SU-DHL-6 (cell line): ENCODE data around the gene KIF12.
"Not testable (repeated sequence)": the region's sequence is repeated elsewhere in the genome, so short reads cannot be mapped to it uniquely, and the experiment has no call there.

Experiments
- H2AFZ ChIP-seq: fragments of 200-600 bp; sonication (generic); 2 replicates; pipeline ENCODE4 v1.6.1; 2014; ENCODE audit warnings: low read depth, mild to moderate bottlenecking, moderate library complexity, mixed read lengths, antibody characterized with exemption, low read length; ENCODE audit not compliant: severe bottlenecking
- H3F3A ChIP-seq: fragments of 200-600 bp; shearing (Covaris generic); 2 replicates; pipeline ENCODE4 v1.6.0; 2016; ENCODE audit warnings: antibody characterized with exemption, mild to moderate bottlenecking; ENCODE audit not compliant: insufficient read depth
- H3K27ac ChIP-seq: fragments of 200-600 bp; sonication (generic); 2 replicates; pipeline ENCODE4 v1.5.1; 2016; ENCODE audit warnings: low read depth, mild to moderate bottlenecking, low read length, moderate library complexity, mixed read lengths
- H3K27me3 ChIP-seq: fragments of 200-600 bp; sonication (generic), shearing (Covaris generic); 2 replicates; pipeline ENCODE4 v1.6.0; 2014; ENCODE audit warnings: mild to moderate bottlenecking, low read length
- H3K36me3 ChIP-seq: fragments of 200-600 bp; sonication (generic); 2 replicates; pipeline ENCODE4 v1.6.1; 2014; ENCODE audit warnings: mild to moderate bottlenecking, low read length, mixed read lengths
- H3K4me2 ChIP-seq: fragments of 300-600, 200-600 bp; shearing (Covaris generic), sonication (generic); 2 replicates; pipeline ENCODE4 v1.6.0; 2014; ENCODE audit warnings: low read length, low read depth, mild to moderate bottlenecking; ENCODE audit not compliant: poor library complexity, severe bottlenecking
- H3K4me3 ChIP-seq: fragments of 200-600 bp; sonication (generic); 2 replicates; pipeline ENCODE4 v1.5.1; 2014; ENCODE audit warnings: antibody characterized with exemption, low read length, mild to moderate bottlenecking, mixed read lengths; ENCODE audit not compliant: insufficient read depth, poor library complexity, severe bottlenecking
- H3K79me2 ChIP-seq: fragments of 200-600 bp; sonication (generic); 2 replicates; pipeline ENCODE4 v1.6.1; 2014; ENCODE audit warnings: mild to moderate bottlenecking, low read length, moderate library complexity; ENCODE audit not compliant: insufficient read depth
- H3K9ac ChIP-seq: fragments of 200-600 bp; sonication (generic); 2 replicates; pipeline ENCODE4 v1.7.0; 2014; ENCODE audit warnings: mild to moderate bottlenecking, low read length
- H3K9me2 ChIP-seq: fragments of 200-600 bp; sonication (generic); replicated peaks from 2 replicates; pipeline ENCODE4 v1.6.1; 2014; ENCODE audit warnings: low read length; ENCODE audit not compliant: insufficient read depth
- H3K9me3 ChIP-seq: fragments of 200-600 bp; sonication (generic); 2 replicates; pipeline ENCODE4 v1.6.1; 2014; ENCODE audit warnings: low read length, mixed read lengths; ENCODE audit not compliant: insufficient read depth
- H4K20me1 ChIP-seq: fragments of 200-600 bp; sonication (generic); 2 replicates; pipeline ENCODE4 v1.6.1; 2014; ENCODE audit warnings: low read depth, mild to moderate bottlenecking, antibody characterized with exemption, low read length, moderate library complexity, mixed read lengths
- CTCF ChIP-seq: fragments of 200-600 bp; sonication (generic); IDR thresholded peaks from one replicate; pipeline ENCODE4 v1.5.1; 2017; ENCODE audit warnings: antibody characterized with exemption, mild to moderate bottlenecking, low read length, moderate library complexity; ENCODE audit not compliant: insufficient read depth, poor library complexity, severe bottlenecking
- EZH2phosphoT487 ChIP-seq: fragments of 200-600 bp; sonication (generic), shearing (Covaris generic); conservative IDR thresholded peaks from 2 replicates; pipeline ENCODE4 v1.6.1; 2018; ENCODE audit warnings: mild to moderate bottlenecking, antibody characterized with exemption, low read length, moderate library complexity, mixed read lengths

KIF12 gene

GRCh38 chr9:114046875-114047274, 52.2 kb downstream of the KIF12 start:
- H3F3A ChIP-seq = no peaks in the 10 kb centered on the region

GRCh38 chr9:114046237-114046755, 52.8 kb downstream of the KIF12 start:
- Histone ChIP-seq H3K9ac (no peak overlapping the region), H3K4me3 (no peak overlapping the region), H3K4me2 (no peak overlapping the region), H3K27ac (no peak overlapping the region), H3F3A (no peaks in the 10 kb centered on the region), H3K9me3 (no peaks in the 10 kb centered on the region), H3K27me3 (no peaks in the 10 kb centered on the region), H4K20me1 (no peaks in the 10 kb centered on the region), H3K79me2 (no peaks in the 10 kb centered on the region), H2AFZ (no peak overlapping the region), H3K36me3 (no peaks in the 10 kb centered on the region), H3K9me2 (no peaks in the 10 kb centered on the region)
- TF ChIP-seq CTCF (no peak), EZH2phosphoT487 (no peak)

More at GRCh38 chr9:114046875-114047274, 52.2 kb downstream of the KIF12 start:
- H3K9me3 ChIP-seq = no peaks in the 10 kb centered on the region
- H2AFZ ChIP-seq = no peak overlapping the region
- H3K9ac ChIP-seq = no peak overlapping the region
- no peak for TF ChIP-seq EZH2phosphoT487
- no peak for TF ChIP-seq CTCF
- no peak overlapping the region for H3K4me2 ChIP-seq
- H4K20me1 ChIP-seq = no peaks in the 10 kb centered on the region
- H3K27ac ChIP-seq = no peak overlapping the region
- no peaks in the 10 kb centered on the region for H3K27me3 ChIP-seq
- H3K79me2 ChIP-seq = no peaks in the 10 kb centered on the region
- H3K36me3 ChIP-seq = no peaks in the 10 kb centered on the region
- H3K9me2 ChIP-seq = no peaks in the 10 kb centered on the region
- H3K4me3 ChIP-seq = no peak overlapping the region

GRCh38 chr9:114043660-114044059, 55.4 kb downstream of the KIF12 start:
- H3K27me3 ChIP-seq, H3K4me2 ChIP-seq, H3F3A ChIP-seq, H3K36me3 ChIP-seq, H3K79me2 ChIP-seq, H3K9me2 ChIP-seq, H4K20me1 ChIP-seq, H3K4me3 ChIP-seq, H3K9me3 ChIP-seq, H3K27ac ChIP-seq, H3K9ac ChIP-seq, H2AFZ ChIP-seq: not testable (repeated sequence)
